ENCODE measurements around the gene TNRC6B.
"Not testable (repeated sequence)": the region's sequence is repeated elsewhere in the genome, so short reads cannot be mapped to it uniquely, and the experiment has no call there.

TNRC6B gene, protein sequence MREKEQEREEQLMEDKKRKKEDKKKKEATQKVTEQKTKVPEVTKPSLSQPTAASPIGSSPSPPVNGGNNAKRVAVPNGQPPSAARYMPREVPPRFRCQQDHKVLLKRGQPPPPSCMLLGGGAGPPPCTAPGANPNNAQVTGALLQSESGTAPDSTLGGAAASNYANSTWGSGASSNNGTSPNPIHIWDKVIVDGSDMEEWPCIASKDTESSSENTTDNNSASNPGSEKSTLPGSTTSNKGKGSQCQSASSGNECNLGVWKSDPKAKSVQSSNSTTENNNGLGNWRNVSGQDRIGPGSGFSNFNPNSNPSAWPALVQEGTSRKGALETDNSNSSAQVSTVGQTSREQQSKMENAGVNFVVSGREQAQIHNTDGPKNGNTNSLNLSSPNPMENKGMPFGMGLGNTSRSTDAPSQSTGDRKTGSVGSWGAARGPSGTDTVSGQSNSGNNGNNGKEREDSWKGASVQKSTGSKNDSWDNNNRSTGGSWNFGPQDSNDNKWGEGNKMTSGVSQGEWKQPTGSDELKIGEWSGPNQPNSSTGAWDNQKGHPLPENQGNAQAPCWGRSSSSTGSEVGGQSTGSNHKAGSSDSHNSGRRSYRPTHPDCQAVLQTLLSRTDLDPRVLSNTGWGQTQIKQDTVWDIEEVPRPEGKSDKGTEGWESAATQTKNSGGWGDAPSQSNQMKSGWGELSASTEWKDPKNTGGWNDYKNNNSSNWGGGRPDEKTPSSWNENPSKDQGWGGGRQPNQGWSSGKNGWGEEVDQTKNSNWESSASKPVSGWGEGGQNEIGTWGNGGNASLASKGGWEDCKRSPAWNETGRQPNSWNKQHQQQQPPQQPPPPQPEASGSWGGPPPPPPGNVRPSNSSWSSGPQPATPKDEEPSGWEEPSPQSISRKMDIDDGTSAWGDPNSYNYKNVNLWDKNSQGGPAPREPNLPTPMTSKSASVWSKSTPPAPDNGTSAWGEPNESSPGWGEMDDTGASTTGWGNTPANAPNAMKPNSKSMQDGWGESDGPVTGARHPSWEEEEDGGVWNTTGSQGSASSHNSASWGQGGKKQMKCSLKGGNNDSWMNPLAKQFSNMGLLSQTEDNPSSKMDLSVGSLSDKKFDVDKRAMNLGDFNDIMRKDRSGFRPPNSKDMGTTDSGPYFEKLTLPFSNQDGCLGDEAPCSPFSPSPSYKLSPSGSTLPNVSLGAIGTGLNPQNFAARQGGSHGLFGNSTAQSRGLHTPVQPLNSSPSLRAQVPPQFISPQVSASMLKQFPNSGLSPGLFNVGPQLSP (N-terminal part only)

DNA sequence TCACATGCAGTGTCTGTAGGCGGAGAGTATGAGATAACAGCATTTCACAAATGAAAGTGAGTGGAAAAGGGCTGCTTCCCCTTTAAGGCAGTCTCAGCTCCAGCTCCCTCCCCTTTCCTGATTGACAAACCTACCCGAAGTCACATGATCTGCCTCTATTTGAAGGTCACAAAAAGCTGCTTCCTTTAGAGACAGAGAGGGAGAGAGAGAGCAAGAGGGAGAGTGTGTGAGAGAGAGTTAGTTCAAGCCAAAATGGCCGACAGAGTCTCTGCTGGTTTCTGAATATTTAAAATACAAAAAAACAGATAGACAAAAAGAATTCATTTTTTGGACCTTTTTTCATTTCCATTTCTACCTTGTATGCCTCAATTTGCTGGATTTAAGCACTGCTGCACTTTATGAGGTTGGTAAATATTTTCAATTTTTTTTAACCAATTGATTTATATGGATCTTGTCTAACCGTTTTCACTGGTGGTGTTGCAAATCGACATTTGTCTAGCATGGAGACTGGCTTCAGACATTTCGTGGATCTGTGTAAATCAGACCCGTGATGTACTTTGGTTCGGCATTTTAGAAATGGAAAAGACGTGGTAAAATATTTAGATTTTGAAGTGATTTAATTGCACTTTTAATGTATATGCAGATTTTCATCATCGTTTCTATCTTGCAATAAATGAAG lies at the start of gene TNRC6B:
TNRC6B (plus strand) TSS at position 188 of the 679 bp plus-strand sequence; CDS start at position 399, 211 bp downstream.
- no peaks in the 10 kb centered on the region for H3K27me3 ChIP-seq (ENCODE audit: control insufficient read depth in 1 of 2, insufficient read depth in 2 of 2, low read length in 2 of 2)
- H3K9ac ChIP-seq (ENCODE audit: low read length in 2 of 2) = peak within 1 kb of the TSS; percentile 81 to 93
- no peaks in the 10 kb centered on the region for H3K36me3 ChIP-seq (ENCODE audit: control insufficient read depth in 2 of 2, insufficient read depth in 2 of 2, low read length in 2 of 2)
- peaks cover 28% of the 10 kb centered on the region for H3K4me1 ChIP-seq (ENCODE audit: control insufficient read depth, insufficient read depth, low read length)
- no peaks in the 10 kb centered on the region for H3K9me3 ChIP-seq (ENCODE audit: control insufficient read depth in 2 of 2, low read length in 2 of 2)
- peak within 1 kb of the TSS; percentile 77 for H3K27ac ChIP-seq (ENCODE audit: low read length)
- H3K4me3 ChIP-seq (ENCODE audit: low read length in 2 of 2) = peak within 1 kb of the TSS; percentile 86 to 93

DNA sequence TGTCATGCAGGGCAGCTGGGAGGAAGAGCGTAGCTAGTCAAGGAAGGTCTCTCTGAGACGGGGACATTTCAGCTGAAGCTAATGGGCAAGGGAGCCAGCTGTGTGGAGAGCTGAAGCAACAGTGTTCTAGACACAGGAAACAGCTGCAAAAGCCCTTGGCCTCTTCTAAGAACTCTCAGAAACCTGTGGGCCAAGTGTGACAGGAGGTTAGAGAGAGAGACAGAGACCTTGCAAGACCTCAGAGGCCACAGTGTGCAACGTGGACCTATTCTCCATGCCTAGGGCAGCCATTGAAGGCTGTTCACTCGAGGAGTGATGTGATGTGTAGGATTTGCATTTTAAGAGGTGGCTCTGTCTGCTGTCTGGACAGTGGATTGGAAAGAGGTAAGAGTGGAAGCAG lies 48.7 kb upstream of the TNRC6B start:
- H3K27ac ChIP-seq (ENCODE audit: low read length) = no peak overlapping the region
- H3K9me3 ChIP-seq (ENCODE audit: control insufficient read depth in 2 of 2, low read length in 2 of 2) = no peaks in the 10 kb centered on the region
- peaks cover 3% of the 10 kb centered on the region for H3K4me1 ChIP-seq (ENCODE audit: control insufficient read depth, insufficient read depth, low read length)
- H3K36me3 ChIP-seq (ENCODE audit: control insufficient read depth in 2 of 2, insufficient read depth in 2 of 2, low read length in 2 of 2) = peaks cover 0 to 5% of the 10 kb centered on the region in 2 donors
- H3K9ac ChIP-seq (ENCODE audit: low read length in 2 of 2) = no peak overlapping the region
- H3K4me3 ChIP-seq (ENCODE audit: low read length in 2 of 2) = no peak overlapping the region
- no peaks in the 10 kb centered on the region for H3K27me3 ChIP-seq (ENCODE audit: control insufficient read depth in 1 of 2, insufficient read depth in 2 of 2, low read length in 2 of 2)

DNA sequence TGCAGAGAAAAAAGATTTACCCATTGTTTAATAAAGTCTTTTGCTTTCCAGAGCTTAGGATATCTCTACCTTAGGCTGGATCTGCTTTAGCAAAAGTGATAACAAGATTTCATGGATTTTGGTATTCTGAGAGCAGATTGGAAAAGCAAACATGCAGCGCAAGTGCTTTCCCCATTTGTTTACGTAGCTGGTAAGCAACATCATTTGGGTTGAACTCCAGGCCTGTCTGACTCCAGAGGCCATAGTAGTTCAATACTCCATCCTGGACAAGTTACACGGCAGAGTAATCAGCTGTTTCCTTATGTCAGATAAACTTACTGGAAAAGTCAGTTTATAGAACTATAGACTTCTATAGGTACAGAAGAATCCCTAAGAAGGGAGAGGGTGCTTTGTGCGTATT lies 40.6 kb upstream of the TNRC6B start:
- no peaks in the 10 kb centered on the region for H3K27me3 ChIP-seq (ENCODE audit: control insufficient read depth in 1 of 2, insufficient read depth in 2 of 2, low read length in 2 of 2)
- peaks cover 3 to 4% of the 10 kb centered on the region in 2 donors for H3K36me3 ChIP-seq (ENCODE audit: control insufficient read depth in 2 of 2, insufficient read depth in 2 of 2, low read length in 2 of 2)
- H3K9ac ChIP-seq (ENCODE audit: low read length in 2 of 2) = no peak overlapping the region
- no peaks in the 10 kb centered on the region for H3K4me1 ChIP-seq (ENCODE audit: control insufficient read depth, insufficient read depth, low read length)
- no peak overlapping the region for H3K4me3 ChIP-seq (ENCODE audit: low read length in 2 of 2)
- no peak overlapping the region for H3K27ac ChIP-seq (ENCODE audit: low read length)
- no peaks in the 10 kb centered on the region for H3K9me3 ChIP-seq (ENCODE audit: control insufficient read depth in 2 of 2, low read length in 2 of 2)

DNA sequence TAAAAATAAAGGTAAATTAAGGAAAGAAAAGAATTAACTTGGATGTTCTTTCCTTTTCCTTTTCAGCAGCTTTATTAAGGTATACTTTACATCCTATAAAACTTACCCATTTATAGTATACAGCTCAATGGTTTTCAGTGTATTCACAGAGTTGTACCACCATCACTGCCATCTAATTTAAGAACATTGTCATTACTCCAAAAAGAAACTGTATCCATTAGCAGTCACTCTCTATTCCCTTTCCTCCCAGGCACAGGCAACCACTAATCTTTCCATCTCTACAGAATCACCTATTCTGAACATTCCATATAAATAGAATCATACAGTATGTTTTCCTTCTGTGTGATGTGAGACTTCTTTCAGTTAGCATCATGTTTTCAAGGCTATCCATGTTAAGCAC lies 38.9 kb upstream of the TNRC6B start:
- H3K27me3 ChIP-seq (ENCODE audit: control insufficient read depth in 1 of 2, insufficient read depth in 2 of 2, low read length in 2 of 2) = no peaks in the 10 kb centered on the region
- H3K9ac ChIP-seq (ENCODE audit: low read length in 2 of 2) = no peak overlapping the region
- H3K36me3 ChIP-seq (ENCODE audit: control insufficient read depth in 2 of 2, insufficient read depth in 2 of 2, low read length in 2 of 2) = peaks cover 3 to 4% of the 10 kb centered on the region in 2 donors
- no peaks in the 10 kb centered on the region for H3K9me3 ChIP-seq (ENCODE audit: control insufficient read depth in 2 of 2, low read length in 2 of 2)
- H3K4me1 ChIP-seq (ENCODE audit: control insufficient read depth, insufficient read depth, low read length) = no peaks in the 10 kb centered on the region
- H3K27ac ChIP-seq (ENCODE audit: low read length) = no peak overlapping the region
- no peak overlapping the region for H3K4me3 ChIP-seq (ENCODE audit: low read length in 2 of 2)

DNA sequence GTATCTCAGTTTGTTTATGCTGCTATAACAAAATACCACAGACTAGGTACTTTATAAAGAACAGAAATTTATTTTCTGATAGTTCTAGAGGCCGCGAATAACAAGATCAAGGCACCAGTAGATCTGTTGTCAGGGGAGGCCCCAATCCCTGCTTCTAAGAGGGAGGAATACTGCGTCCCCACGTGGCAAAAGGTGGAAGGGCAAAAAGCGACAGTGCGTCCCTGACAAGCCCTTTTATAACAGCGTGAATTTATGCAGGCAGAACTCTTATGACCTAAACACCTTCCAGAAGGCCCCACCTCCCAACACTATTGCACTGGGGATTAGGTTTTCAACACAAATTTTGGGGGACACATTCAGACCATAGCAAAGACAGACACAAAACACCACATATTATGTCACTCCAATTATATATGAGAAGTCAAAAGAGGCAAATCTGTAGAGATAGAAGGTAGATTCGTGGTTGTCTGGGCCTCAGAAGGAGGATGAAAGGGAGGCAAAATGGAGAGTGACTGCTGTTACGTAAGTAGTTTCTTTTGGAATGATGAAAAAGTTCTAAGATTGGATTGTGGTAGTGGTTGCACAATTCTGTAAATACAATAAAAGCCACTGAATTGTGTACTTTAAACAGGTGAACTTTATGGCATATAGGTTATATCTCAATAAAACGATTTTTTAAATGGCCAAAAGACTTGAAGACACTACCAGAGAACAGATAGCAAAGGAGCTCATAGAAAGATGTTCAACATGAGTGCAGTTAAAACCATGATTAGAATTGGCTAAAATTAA lies 30.1 kb upstream of the TNRC6B start:
- no peaks in the 10 kb centered on the region for H3K9me3 ChIP-seq (ENCODE audit: control insufficient read depth in 2 of 2, low read length in 2 of 2)
- H3K9ac ChIP-seq (ENCODE audit: low read length in 2 of 2) = no peak overlapping the region

DNA sequence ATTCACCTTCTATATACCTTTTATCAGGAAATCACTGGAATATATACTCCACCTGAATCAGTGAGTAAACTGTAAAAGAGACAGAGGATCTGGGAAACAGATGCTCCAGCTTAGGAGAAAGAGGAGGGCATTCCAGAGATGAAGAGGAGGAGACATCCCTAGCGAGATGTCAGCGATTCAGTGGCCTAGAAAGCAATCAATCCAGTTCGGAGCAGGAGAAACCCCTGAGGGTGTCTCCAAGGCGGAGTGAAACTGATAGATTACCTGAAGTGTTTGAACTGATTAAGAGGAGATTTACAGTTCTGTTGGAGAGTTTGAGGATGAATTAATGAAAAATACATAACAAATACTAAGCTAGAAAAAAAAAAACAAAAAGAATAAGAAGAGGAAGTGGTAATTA lies 24.5 kb upstream of the TNRC6B start:
- no peaks in the 10 kb centered on the region for H3K27me3 ChIP-seq (ENCODE audit: control insufficient read depth in 1 of 2, insufficient read depth in 2 of 2, low read length in 2 of 2)
- H3K4me3 ChIP-seq (ENCODE audit: low read length in 2 of 2) = no peak overlapping the region
- peaks cover 8% of the 10 kb centered on the region for H3K4me1 ChIP-seq (ENCODE audit: control insufficient read depth, insufficient read depth, low read length)
- no peak overlapping the region for H3K27ac ChIP-seq (ENCODE audit: low read length)
- no peaks in the 10 kb centered on the region for H3K9me3 ChIP-seq (ENCODE audit: control insufficient read depth in 2 of 2, low read length in 2 of 2)
- H3K36me3 ChIP-seq (ENCODE audit: control insufficient read depth in 2 of 2, insufficient read depth in 2 of 2, low read length in 2 of 2) = peaks cover 0 to 3% of the 10 kb centered on the region in 2 donors
- no peak overlapping the region for H3K9ac ChIP-seq (ENCODE audit: low read length in 2 of 2)

More for the DNA sequence above, 30.1 kb upstream of the TNRC6B start:
- Histone ChIP-seq H3K27ac (ENCODE audit: low read length) (no peak overlapping the region), H3K4me3 (ENCODE audit: low read length in 2 of 2) (no peak overlapping the region), H3K27me3 (ENCODE audit: control insufficient read depth in 1 of 2, insufficient read depth in 2 of 2, low read length in 2 of 2) (no peaks in the 10 kb centered on the region), H3K4me1 (ENCODE audit: control insufficient read depth, insufficient read depth, low read length) (no peaks in the 10 kb centered on the region), H3K36me3 (ENCODE audit: control insufficient read depth in 2 of 2, insufficient read depth in 2 of 2, low read length in 2 of 2) (peaks cover 0 to 3% of the 10 kb centered on the region in 2 donors)

DNA sequence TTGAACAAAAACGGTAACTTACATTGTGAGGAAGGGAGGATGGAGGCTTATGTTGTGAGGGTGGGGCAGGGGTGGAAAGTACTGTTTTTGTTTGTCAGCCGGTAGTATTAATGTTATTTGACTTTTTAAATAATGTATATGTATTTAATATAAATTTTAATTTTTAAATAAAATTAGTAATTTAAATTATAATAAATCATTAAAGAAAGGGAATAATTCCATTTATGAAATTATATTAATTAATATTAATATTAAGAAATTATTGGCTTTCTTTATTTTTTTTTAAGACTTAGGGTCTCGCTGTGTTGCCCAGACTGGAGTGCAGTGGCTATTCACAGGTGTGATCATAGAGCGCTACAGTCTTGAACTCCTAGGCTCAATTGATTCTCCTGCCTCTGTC lies 24.0 kb upstream of the TNRC6B start:
- Histone ChIP-seq H3K4me1 (ENCODE audit: control insufficient read depth, insufficient read depth, low read length) (peaks cover 8% of the 10 kb centered on the region), H3K36me3 (ENCODE audit: control insufficient read depth in 2 of 2, insufficient read depth in 2 of 2, low read length in 2 of 2) (peaks cover 0 to 3% of the 10 kb centered on the region in 2 donors), H3K27ac (ENCODE audit: low read length) (no peak overlapping the region), H3K4me3 (ENCODE audit: low read length in 2 of 2) (no peak overlapping the region), H3K27me3 (ENCODE audit: control insufficient read depth in 1 of 2, insufficient read depth in 2 of 2, low read length in 2 of 2) (no peaks in the 10 kb centered on the region), H3K9me3 (ENCODE audit: control insufficient read depth in 2 of 2, low read length in 2 of 2) (no peaks in the 10 kb centered on the region), H3K9ac (ENCODE audit: low read length in 2 of 2) (no peak overlapping the region)

DNA sequence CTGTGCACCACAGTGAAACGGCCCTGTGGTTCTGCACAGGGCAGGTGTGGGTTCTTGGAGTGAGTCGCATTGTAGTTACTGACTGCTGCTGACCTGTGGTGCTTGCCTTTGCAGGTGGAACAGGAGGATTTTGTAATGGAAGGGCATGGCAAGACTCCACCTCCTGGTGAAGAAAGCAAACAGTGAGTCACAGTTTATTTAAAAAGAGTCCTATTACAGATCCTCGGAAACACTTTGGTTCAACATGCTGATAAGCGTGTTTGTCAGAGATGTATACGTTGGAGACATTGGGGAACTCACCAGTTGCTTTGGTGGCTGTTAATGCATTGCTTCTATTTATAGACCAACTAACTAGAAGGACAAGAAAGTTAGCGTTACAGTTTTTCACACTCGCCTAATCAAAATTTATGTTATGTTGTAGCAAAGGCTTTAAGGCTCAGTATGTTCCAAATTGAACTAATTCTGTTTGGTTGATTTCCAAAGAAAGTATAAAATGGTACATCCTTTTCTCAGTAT lies 21.7 kb upstream of the TNRC6B start:
- Histone ChIP-seq H3K9me3 (ENCODE audit: control insufficient read depth in 2 of 2, low read length in 2 of 2) (no peaks in the 10 kb centered on the region), H3K4me3 (ENCODE audit: low read length in 2 of 2) (no peak overlapping the region), H3K36me3 (ENCODE audit: control insufficient read depth in 2 of 2, insufficient read depth in 2 of 2, low read length in 2 of 2) (no peaks in the 10 kb centered on the region), H3K27ac (ENCODE audit: low read length) (no peak overlapping the region), H3K27me3 (ENCODE audit: control insufficient read depth in 1 of 2, insufficient read depth in 2 of 2, low read length in 2 of 2) (no peaks in the 10 kb centered on the region), H3K9ac (ENCODE audit: low read length in 2 of 2) (no peak overlapping the region), H3K4me1 (ENCODE audit: control insufficient read depth, insufficient read depth, low read length) (peaks cover 8% of the 10 kb centered on the region)

DNA sequence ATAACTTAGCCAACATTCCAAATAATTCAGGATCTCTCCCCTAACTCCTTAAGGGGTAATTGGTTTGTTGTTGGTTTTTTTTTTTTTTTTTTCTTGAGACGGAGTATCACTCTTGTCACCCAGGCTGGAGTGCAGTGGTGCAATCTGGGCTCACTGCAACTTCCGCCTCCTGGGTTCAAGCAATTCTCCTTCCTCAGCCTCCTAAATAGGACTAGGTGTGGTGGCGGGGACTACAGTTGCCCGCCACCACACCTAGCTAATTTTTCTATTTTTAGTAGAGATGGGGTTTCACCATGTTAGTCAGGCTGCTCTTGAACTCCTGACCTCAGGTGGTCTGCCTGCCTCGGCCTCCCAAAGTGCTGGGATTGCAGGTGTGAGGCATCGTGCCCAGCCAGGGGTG lies 21.0 kb upstream of the TNRC6B start:
- not testable (repeated sequence) for H3K36me3 ChIP-seq (ENCODE audit: control insufficient read depth in 2 of 2, insufficient read depth in 2 of 2, low read length in 2 of 2); H3K9me3 ChIP-seq (ENCODE audit: control insufficient read depth in 2 of 2, low read length in 2 of 2); H3K27ac ChIP-seq (ENCODE audit: low read length); H3K27me3 ChIP-seq (ENCODE audit: control insufficient read depth in 1 of 2, insufficient read depth in 2 of 2, low read length in 2 of 2); H3K9ac ChIP-seq (ENCODE audit: low read length in 2 of 2); H3K4me3 ChIP-seq (ENCODE audit: low read length in 2 of 2); H3K4me1 ChIP-seq (ENCODE audit: control insufficient read depth, insufficient read depth, low read length)

Measured in stomach smooth muscle (tissue), 2 donors.